ENCODE data around the gene CNFN.

CNFN gene

DNA sequence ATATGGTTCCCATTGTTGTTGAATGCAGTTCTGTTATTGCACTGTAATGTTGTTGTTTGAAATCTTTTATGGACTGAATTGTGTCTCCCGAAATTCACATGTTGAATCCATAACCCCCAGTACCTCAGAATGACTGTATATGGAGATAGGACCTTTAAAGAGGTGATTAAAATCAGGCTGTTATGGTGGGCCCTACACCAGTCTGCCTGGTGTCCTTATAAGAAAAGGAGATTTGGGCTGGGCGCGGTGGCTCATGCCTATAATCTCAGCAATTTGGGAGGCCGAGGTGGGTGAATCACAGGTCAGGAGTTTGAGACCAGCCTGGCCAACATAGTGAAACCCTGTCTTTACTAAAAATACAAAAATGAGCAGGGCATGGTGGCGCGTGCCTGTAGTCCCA is 45.2 kb upstream of the CNFN start:
- no peak for ATAC-seq
- no peak for TF ChIP-seq CSDC2 (CRISPR knock-in tag; IDR thresholded peaks at IDR 0.05)
- TF ChIP-seq, protein P1, sequence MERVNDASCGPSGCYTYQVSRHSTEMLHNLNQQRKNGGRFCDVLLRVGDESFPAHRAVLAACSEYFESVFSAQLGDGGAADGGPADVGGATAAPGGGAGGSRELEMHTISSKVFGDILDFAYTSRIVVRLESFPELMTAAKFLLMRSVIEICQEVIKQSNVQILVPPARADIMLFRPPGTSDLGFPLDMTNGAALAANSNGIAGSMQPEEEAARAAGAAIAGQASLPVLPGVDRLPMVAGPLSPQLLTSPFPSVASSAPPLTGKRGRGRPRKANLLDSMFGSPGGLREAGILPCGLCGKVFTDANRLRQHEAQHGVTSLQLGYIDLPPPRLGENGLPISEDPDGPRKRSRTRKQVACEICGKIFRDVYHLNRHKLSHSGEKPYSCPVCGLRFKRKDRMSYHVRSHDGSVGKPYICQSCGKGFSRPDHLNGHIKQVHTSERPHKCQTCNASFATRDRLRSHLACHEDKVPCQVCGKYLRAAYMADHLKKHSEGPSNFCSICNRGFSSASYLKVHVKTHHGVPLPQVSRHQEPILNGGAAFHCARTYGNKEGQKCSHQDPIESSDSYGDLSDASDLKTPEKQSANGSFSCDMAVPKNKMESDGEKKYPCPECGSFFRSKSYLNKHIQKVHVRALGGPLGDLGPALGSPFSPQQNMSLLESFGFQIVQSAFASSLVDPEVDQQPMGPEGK (CRISPR knock-in tag; IDR thresholded peaks at IDR 0.05; ENCODE audit: borderline replicate concordance) = no peak
- TF ChIP-seq ZC3H10 (CRISPR knock-in tag; IDR thresholded peaks at IDR 0.05) = no peak
- TF ChIP-seq ZFP3 (CRISPR knock-in tag; IDR thresholded peaks at IDR 0.05) = no peak
- TF ChIP-seq RARB (CRISPR knock-in tag; IDR thresholded peaks at IDR 0.05) = no peak
- TF ChIP-seq, protein P2, sequence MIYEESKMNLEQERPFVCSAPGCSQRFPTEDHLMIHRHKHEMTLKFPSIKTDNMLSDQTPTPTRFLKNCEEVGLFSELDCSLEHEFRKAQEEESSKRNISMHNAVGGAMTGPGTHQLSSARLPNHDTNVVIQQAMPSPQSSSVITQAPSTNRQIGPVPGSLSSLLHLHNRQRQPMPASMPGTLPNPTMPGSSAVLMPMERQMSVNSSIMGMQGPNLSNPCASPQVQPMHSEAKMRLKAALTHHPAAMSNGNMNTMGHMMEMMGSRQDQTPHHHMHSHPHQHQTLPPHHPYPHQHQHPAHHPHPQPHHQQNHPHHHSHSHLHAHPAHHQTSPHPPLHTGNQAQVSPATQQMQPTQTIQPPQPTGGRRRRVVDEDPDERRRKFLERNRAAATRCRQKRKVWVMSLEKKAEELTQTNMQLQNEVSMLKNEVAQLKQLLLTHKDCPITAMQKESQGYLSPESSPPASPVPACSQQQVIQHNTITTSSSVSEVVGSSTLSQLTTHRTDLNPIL (CRISPR knock-in tag; IDR thresholded peaks at IDR 0.05; ENCODE audit: low read depth) = no peak
- TF ChIP-seq, protein P3, sequence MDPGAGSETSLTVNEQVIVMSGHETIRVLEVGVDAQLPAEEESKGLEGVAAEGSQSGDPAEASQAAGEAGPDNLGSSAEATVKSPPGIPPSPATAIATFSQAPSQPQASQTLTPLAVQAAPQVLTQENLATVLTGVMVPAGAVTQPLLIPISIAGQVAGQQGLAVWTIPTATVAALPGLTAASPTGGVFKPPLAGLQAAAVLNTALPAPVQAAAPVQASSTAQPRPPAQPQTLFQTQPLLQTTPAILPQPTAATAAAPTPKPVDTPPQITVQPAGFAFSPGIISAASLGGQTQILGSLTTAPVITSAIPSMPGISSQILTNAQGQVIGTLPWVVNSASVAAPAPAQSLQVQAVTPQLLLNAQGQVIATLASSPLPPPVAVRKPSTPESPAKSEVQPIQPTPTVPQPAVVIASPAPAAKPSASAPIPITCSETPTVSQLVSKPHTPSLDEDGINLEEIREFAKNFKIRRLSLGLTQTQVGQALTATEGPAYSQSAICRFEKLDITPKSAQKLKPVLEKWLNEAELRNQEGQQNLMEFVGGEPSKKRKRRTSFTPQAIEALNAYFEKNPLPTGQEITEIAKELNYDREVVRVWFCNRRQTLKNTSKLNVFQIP (CRISPR knock-in tag; IDR thresholded peaks at IDR 0.05; ENCODE audit: borderline replicate concordance, low read depth) = no peak
- TF ChIP-seq BACH2 (CRISPR knock-in tag; IDR thresholded peaks at IDR 0.05; ENCODE audit: borderline replicate concordance) = no peak
- no peak for TF ChIP-seq OSR1 (CRISPR knock-in tag; IDR thresholded peaks at IDR 0.05)
- TF ChIP-seq ZNF70 (CRISPR knock-in tag; IDR thresholded peaks at IDR 0.05) = no peak
- no peak for TF ChIP-seq ZNF8 (CRISPR knock-in tag; IDR thresholded peaks at IDR 0.05)
- TF ChIP-seq SNAI2 (CRISPR knock-in tag; IDR thresholded peaks at IDR 0.05) = no peak
- TF ChIP-seq, protein P4, sequence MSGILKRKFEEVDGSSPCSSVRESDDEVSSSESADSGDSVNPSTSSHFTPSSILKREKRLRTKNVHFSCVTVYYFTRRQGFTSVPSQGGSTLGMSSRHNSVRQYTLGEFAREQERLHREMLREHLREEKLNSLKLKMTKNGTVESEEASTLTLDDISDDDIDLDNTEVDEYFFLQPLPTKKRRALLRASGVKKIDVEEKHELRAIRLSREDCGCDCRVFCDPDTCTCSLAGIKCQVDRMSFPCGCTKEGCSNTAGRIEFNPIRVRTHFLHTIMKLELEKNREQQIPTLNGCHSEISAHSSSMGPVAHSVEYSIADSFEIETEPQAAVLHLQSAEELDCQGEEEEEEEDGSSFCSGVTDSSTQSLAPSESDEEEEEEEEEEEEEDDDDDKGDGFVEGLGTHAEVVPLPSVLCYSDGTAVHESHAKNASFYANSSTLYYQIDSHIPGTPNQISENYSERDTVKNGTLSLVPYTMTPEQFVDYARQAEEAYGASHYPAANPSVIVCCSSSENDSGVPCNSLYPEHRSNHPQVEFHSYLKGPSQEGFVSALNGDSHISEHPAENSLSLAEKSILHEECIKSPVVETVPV (CRISPR knock-in tag; IDR thresholded peaks at IDR 0.05) = no peak
- TF ChIP-seq TOX (CRISPR knock-in tag; IDR thresholded peaks at IDR 0.05; ENCODE audit: borderline replicate concordance) = no peak
- TF ChIP-seq, protein P5, sequence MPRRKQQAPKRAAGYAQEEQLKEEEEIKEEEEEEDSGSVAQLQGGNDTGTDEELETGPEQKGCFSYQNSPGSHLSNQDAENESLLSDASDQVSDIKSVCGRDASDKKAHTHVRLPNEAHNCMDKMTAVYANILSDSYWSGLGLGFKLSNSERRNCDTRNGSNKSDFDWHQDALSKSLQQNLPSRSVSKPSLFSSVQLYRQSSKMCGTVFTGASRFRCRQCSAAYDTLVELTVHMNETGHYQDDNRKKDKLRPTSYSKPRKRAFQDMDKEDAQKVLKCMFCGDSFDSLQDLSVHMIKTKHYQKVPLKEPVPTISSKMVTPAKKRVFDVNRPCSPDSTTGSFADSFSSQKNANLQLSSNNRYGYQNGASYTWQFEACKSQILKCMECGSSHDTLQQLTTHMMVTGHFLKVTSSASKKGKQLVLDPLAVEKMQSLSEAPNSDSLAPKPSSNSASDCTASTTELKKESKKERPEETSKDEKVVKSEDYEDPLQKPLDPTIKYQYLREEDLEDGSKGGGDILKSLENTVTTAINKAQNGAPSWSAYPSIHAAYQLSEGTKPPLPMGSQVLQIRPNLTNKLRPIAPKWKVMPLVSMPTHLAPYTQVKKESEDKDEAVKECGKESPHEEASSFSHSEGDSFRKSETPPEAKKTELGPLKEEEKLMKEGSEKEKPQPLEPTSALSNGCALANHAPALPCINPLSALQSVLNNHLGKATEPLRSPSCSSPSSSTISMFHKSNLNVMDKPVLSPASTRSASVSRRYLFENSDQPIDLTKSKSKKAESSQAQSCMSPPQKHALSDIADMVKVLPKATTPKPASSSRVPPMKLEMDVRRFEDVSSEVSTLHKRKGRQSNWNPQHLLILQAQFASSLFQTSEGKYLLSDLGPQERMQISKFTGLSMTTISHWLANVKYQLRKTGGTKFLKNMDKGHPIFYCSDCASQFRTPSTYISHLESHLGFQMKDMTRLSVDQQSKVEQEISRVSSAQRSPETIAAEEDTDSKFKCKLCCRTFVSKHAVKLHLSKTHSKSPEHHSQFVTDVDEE (CRISPR knock-in tag; IDR thresholded peaks at IDR 0.05) = no peak
- no peak for TF ChIP-seq ZFP30 (CRISPR knock-in tag; IDR thresholded peaks at IDR 0.05)

DNA sequence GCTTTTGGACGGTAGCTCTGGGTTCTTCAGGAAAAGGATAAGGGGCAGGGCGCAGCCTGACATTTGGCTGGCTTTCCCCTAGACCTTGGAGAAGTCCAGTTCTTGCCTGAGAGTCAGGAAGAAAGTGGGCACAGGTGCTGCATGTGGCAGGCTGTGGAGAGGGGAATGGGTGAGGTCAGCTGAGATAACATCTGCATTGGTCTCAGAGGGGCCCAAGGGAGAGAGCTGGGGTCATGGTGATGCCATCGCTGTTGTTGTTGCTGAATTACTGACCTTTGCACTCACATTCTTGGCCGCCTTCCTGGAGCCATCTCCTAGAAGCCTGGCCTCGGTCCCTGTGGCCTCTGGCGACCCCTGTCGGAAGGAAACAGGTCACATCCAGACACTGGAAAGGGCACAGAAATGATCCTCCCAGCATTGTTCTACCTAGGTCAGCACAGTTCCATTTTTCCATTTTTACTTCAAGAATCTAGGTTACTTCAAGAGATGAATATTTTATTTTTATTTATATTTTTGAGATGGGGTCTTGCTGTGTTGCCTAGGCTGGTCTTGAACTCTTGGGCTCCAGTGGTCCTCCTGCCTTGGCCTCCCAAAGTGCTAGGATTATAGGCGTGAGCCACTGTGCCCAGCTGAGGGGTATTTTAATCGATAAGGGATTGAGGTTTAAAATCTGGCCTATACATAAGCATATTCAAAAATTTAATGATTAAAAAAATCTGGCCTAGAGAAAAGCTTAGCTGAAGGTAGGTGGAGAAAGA is 43.6 kb upstream of the CNFN start:
- peak; percentile 56; the same call in 1 of the 3 replicates for ATAC-seq
- TF ChIP-seq OSR1 (CRISPR knock-in tag; IDR thresholded peaks at IDR 0.05) (no peak), ZNF70 (CRISPR knock-in tag; IDR thresholded peaks at IDR 0.05) (no peak), RARB (CRISPR knock-in tag; IDR thresholded peaks at IDR 0.05) (no peak), ZFP3 (CRISPR knock-in tag; IDR thresholded peaks at IDR 0.05) (no peak), GLIS3 (CRISPR knock-in tag; IDR thresholded peaks at IDR 0.05) (no peak), TCF4 (CRISPR knock-in tag; IDR thresholded peaks at IDR 0.05; ENCODE audit: borderline replicate concordance) (no peak), ESRRG (CRISPR knock-in tag; IDR thresholded peaks at IDR 0.05) (no peak), ZFP30 (CRISPR knock-in tag; IDR thresholded peaks at IDR 0.05) (no peak), ARNTL (CRISPR knock-in tag; IDR thresholded peaks at IDR 0.05; ENCODE audit: borderline replicate concordance, low read depth) (no peak)
- TF ChIP-seq, protein P2 (CRISPR knock-in tag; IDR thresholded peaks at IDR 0.05; ENCODE audit: low read depth) = no peak
- TF ChIP-seq, protein P1 (CRISPR knock-in tag; IDR thresholded peaks at IDR 0.05; ENCODE audit: borderline replicate concordance) = no peak
- TF ChIP-seq, protein P3 (CRISPR knock-in tag; IDR thresholded peaks at IDR 0.05; ENCODE audit: borderline replicate concordance, low read depth) = no peak
- TF ChIP-seq, protein P5 (CRISPR knock-in tag; IDR thresholded peaks at IDR 0.05) = no peak
